NCI-H2227 (cell line): ENCODE data around the gene CDCA7L.
"Not testable (repeated sequence)": the region's sequence is repeated elsewhere in the genome, so short reads cannot be mapped to it uniquely, and the experiment has no call there.

Experiments used
- DNase-seq: peaks from one replicate; lab custom pipeline; 2025; ENCODE audit not compliant: unreplicated experiment; lab: John Stamatoyannopoulos, UW

Gene CDCA7L

GRCh38 chr7:21944616-21945453 lies 864 bp downstream of the CDCA7L start:
- DNase-seq, result peak; percentile 62

GRCh38 chr7:21943436-21943835 lies 2.3 kb downstream of the CDCA7L start:
- no peak for DNase-seq

GRCh38 chr7:21942955-21943354 lies 2.7 kb downstream of the CDCA7L start:
- DNase-seq, result no peak

GRCh38 chr7:21941611-21942141 lies 4.0 kb downstream of the CDCA7L start:
- no peak for DNase-seq

DNA sequence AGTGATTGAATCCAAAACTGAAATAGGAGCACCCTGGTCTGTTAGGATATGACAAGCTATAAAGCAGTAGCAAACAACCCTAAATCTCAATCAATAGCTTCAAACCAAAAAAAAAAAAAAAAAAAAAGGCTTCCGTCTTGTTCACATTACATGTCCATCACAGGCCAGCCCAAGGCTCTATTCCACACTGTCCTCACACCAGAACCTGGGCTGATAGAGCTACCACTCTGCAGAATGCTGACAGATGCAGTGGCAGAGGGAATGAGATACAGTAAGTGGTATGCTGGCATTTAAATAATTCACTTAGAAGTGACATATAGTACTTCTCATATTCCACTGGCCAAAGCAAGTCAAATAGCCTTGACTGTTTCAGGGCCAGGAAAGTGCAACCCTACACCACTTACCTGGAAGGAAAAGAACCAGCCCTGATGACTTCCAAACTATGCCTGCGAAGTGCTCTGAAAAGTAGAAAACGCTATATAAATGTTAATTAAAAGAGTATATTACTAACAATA lies 5.8 kb downstream of the CDCA7L start:
- no peak for DNase-seq

GRCh38 chr7:21939136-21939857 lies 6.4 kb downstream of the CDCA7L start:
- DNase-seq, result no peak

DNA sequence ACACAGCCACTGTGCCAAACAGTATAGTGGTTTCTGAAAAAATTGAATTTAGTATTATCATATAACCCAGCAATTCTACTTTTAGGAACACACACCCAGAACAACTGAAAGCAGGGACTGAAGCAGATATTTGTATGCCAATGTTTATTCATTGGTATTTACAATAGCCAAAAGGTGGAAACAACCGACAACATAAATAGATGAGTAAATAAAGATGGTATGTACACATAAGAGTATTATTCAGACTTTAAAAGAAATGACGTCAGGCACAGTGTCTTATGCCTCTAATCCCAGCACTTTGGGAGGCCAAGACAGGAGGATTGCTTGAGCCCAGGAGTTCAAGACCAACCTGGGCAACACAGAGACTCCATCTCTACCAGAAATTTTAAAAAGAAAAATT lies 7.2 kb downstream of the CDCA7L start:
- DNase-seq, result no peak

GRCh38 chr7:21934808-21935207 lies 10.9 kb downstream of the CDCA7L start:
- no peak for DNase-seq

- not testable (repeated sequence) for DNase-seq
These were observed 12.4 kb downstream of the CDCA7L start for GRCh38 chr7:21933293-21933692.

DNA sequence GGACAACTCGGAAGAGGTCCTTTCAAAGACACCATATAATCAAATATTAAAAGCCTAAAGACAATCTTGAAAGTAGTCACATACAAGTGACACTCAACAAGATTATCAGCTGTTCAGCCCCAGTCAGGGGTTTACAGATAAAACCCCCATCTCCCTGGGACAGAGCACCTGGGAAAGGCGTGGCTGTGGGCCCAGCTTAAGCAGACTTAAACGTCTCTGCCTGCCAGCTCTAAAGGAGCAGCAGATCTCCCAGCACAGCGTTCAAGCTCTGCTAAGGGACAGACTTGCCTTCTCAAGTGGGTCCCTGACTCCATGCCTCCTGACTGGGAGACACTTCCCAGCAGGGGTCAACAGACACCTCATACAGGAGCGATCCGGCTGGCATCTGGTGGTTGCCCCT lies 18.0 kb downstream of the CDCA7L start:
- DNase-seq, result no peak

DNA sequence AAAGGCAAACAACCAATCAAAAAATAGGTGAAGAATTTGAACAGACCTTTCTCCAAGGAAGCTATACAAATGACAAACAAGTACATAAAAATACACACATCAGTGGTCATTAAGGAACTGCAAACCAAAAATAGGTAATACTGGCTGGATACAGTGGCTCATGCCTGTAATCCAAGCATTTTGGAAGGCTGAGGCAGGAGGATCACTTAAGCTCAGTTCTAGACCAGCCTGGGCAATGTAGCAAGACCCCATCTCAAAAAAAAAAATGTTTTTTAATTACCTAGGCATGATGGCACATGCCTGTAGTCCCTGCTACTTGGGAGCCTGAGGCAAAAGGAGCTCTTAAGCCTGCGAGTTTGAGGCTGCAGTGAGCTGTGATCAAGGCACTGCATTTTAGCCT lies 19.3 kb downstream of the CDCA7L start:
- no peak for DNase-seq

GRCh38 chr7:21923658-21924057 lies 22.0 kb downstream of the CDCA7L start:
- peak; percentile 84 for DNase-seq

- no peak for DNase-seq
These were observed 23.1 kb downstream of the CDCA7L start for GRCh38 chr7:21922605-21923004.

- peak; percentile 35 for DNase-seq
These were observed 24.8 kb downstream of the CDCA7L start for GRCh38 chr7:21920936-21921335.

DNA sequence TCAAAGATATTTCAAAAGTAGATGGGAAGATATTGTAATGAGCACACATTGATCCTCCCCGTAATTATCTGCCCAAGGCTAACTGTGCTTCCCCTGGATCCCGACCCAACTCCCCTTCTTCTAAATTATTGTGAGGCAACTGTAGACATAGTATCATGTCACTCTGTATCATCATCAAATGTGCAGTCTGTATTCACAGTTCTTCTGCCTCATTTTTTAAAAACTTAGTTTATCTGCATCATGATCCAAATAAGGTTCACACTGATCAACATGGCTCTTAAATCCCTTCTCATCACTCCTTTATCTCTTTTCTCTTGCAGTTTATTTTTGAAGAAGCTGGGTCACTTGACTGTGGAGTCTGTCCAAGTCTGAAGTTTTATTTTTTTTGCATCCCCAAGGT lies 27.5 kb downstream of the CDCA7L start:
- DNase-seq, result no peak

DNA sequence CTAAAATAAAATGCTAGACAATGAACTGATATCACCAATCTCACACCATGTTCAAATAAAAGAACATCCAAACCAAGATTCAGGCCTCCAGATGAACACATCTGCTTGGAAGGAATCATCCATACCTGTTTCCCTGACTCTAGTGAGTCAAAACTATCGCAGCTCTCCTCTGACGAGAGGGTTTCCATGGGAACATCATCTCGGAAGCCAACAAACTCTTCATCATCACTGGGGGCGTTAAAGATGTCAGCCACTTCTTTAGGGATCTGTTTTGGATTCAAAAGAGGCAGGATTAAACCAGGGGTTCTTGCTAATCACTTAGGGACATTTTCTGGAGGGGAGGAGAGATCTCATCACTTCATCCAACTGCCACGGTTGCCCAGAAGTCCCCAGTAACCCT lies 29.1 kb downstream of the CDCA7L start:
- peak; percentile 4 for DNase-seq

GRCh38 chr7:21916176-21916575 lies 29.5 kb downstream of the CDCA7L start:
- DNase-seq, result no peak

DNA sequence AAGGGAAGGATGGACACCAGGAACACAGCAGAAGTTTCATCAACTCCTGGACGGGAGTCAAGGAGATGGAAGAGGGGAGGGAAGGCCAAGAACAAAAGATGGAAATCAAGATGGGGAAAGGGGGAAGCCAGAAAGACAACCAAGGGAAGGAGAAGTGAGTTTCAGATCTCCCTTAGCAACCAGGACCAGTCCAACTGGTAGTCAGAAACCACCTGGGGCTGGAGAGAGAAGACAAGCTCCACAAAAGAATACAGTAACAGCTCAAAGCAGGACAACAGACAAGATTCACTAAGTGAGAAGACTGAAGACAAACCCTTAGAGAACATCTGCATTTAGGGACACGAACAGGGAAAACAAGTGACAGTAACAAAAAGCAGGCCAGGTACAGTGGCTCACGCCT lies 30.6 kb downstream of the CDCA7L start:
- DNase-seq, result no peak

DNA sequence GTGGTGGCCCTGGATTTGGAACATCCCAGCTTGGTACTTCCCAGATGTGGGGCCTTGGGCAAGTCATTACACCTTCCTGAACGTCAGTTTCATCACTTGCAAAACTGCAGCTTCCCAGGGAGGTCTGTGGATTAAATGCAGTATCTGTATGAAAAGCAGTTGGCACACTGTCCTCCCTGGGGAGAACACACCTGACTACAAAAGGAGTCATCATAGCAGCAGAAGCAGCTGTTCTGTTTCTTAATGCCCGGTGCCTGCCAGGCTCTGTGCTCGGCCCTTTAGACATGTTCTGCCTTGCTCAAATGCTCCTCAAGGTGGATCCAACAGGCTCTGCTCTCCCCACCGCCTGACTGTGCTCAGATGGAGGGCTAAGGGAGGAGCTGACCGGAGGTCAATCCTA lies 31.0 kb downstream of the CDCA7L start:
- DNase-seq, result peak; percentile 17

GRCh38 chr7:21912931-21913780 lies 32.5 kb downstream of the CDCA7L start:
- peak; percentile 53 for DNase-seq

DNA sequence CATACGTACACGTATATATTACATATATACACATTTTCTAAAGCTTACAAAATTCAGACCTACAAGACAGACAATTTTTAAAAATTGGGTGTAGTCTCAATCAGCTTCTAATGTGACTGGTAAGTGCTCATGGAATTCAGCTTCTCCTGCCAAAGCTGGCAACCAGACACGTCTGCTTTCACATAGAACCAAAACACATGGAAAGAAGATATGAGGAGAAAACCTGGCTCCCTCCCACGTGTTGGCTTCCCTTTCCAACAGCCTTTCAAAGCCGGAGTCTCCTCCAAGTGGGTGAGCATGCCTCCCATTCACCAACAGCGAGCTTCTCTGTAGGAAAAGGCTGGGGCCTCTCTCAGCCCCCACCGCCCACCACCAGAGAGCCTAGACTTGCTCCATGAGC lies 33.4 kb downstream of the CDCA7L start:
- peak; percentile 4 for DNase-seq
